Non-pigmented ciliary epithelial cell (primary cell): ENCODE data around the gene FPGS.
"Not testable (repeated sequence)": the region's sequence is repeated elsewhere in the genome, so short reads cannot be mapped to it uniquely, and the experiment has no call there.

Experiments
- DNase-seq: peaks from one replicate; pipeline ENCODE4 v3.0.0-alpha.2; 2010; ENCODE audit warnings: low read depth

The FPGS gene, protein sequence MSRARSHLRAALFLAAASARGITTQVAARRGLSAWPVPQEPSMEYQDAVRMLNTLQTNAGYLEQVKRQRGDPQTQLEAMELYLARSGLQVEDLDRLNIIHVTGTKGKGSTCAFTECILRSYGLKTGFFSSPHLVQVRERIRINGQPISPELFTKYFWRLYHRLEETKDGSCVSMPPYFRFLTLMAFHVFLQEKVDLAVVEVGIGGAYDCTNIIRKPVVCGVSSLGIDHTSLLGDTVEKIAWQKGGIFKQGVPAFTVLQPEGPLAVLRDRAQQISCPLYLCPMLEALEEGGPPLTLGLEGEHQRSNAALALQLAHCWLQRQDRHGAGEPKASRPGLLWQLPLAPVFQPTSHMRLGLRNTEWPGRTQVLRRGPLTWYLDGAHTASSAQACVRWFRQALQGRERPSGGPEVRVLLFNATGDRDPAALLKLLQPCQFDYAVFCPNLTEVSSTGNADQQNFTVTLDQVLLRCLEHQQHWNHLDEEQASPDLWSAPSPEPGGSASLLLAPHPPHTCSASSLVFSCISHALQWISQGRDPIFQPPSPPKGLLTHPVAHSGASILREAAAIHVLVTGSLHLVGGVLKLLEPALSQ

DNA sequence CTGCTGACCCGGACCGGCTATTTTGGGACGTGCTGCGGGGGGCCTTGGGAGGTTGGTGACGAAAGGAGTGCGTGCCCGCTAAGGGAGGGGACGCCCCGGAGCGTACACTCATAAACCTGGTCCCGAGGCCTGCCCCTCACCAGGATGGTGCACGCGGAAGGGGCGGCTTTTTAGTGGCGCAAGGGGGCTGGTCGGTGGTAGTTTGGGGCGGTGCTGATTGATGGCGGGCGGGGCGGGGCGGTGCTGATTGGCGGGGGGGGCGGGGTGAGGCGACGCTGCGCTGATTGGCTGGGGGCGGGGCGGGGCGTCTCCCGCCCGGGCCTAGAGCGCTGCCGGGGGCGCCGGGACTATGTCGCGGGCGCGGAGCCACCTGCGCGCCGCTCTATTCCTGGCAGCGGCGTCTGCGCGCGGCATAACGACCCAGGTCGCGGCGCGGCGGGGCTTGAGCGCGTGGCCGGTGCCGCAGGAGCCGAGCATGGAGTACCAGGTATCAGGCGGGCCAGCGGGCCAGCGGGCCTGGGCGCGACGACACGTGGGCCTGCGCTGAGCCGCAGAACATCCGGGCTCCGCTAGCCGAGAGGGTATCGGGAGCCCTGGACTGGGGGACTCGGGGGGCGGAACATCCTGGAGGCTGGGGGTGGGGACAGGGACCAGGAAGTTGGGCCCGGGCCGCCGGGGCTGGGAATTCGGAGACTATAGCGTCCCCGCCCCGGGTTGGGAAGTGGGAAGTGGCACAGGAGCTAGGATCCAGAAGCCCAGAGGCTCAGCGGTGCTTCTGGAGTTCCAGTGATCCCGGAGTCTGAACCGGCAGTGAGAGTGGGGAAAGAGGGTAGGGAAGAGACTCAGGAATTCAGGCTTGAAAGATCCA lies at the start of gene FPGS:
Gene FPGS, plus strand, starts transcription at position 307 of the 868 bp plus-strand sequence. Its CDS starts 43 bp downstream, at position 350.
- no peak for DNase-seq

DNA sequence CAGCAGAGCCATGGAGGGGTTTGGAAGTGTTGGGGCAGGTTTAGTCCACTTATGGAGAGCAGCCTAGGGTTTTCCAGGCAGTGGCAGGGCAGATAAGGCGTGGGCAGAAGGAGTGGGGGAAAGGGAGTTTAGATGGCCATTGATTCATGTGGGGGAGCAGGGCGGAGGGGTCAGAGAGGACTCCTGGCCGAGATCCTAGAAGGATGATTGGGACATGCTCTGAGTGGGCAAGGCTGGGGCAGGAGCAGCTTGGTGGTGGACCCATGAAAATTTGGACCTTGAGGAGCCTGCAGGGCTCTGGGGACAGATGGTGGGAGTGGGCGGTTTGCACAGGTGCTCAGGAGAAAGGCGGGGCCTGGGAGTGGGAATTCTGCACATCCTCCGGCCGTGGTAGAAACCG lies 49.5 kb upstream of the FPGS start:
- DNase-seq = no peak

DNA sequence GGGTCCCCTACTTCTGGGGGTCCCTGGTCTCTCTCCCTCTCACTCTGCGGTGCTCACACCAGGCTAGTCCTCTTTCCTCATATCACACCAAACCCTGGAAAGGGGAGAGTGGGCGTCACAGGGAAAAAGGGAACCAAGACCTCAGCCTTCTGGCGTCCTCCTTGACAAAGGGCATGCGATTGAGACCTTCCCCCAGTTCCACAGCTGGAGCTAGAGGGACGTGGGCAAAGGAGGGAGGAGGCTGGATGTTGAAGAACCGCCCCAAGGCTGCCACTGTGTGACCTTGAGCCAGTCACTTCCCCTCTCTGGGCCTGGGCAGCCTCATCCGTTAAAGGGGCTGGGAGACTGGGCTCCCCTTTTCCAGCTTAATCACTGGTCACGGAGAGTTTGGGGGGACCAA lies 49.1 kb upstream of the FPGS start:
- no peak for DNase-seq

DNA sequence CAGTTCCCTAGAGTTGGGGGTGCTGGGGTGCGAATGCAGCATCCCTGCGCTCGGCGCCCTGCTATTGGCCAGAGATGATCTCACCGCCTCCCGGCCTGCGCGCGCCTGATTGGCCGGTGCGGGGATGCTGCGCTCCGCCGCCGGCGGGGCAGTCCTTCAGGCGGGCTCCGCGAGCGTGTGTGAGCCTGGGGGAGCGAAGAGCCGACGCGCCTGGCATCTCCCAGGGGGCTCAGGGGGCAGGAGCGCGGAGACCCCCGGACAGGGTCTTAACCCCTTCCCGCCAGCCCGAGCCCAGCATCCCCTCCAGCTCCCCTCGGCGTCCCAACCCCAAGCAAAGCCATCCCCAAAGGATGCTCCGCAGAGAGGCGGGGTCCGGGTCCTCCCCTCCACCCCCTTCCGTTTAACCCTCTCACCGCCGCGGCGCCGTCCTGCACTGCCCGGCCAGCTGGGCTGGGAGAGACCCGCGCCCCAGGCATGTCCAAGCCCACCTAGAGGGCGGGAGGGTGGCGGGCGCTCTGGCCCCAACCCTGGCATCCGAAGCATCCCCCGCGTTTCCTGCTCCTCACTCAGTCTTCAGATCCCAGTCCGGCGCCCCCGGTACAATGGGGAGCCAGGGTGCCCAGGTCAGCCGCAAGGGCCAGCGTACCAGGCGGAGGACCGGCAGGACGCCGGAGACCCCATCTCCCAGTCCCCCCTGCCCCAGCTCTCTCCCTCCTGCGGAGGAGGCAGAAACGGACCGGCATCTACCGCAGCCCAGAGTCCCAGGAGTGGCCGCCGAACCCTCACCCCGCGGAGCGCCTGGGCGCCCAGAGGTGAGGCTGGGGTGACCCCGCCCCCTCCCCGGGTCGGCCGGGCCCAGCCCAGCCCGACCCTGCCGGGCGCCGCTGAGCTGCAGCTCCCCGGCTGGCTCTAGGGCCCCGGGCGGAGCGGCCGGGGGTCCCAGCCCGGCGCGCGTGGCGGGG lies 48.3 kb upstream of the FPGS start:
- no peak for DNase-seq

DNA sequence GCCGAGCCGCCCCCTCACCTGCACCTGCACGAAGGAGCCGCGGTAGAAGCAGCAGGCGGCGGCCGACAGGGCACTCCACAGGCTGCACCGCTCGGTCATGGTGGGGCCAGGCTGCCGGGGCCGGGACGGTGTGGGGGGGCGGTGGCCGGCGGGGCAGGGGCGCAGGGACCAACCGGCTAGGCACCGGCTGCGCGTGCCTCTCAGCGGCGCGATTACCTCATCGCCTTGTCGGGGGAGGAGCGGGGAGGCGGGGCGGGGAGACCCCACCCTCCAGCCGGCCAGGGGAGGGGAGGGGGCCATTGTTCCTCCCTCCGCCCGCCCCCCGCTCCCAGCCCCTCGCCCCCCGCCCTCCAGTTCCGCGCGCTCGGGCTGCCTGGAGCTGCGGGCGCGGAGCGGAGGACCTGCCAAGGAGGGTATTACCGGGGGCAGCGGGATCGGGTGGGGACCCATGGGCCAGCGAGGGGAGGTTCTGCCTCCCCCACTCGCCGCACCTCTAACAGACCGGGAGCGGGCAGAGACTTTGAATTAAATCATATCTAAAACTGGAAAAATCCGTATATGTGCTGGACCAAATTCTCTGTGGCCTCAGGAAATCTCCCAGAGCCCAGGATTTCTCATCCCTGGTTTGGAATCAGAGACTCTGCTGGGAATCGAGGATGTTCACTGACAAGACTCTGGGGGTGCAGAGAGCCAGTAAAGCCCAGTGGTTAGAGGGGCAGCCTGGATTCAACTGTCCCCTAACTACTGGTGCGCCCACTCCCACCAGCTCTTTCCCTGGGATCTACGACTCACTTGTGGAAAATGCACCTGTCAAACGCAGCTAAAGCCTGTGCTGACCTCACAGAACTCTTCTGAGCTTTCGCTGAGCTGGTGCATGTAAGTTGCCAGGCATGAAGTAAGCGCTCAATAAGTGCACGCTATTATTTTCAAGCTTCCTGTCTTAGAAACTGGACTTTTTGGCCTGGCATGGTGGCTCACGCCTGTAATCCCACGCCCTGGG lies 47.3 kb upstream of the FPGS start:
- DNase-seq = no peak

DNA sequence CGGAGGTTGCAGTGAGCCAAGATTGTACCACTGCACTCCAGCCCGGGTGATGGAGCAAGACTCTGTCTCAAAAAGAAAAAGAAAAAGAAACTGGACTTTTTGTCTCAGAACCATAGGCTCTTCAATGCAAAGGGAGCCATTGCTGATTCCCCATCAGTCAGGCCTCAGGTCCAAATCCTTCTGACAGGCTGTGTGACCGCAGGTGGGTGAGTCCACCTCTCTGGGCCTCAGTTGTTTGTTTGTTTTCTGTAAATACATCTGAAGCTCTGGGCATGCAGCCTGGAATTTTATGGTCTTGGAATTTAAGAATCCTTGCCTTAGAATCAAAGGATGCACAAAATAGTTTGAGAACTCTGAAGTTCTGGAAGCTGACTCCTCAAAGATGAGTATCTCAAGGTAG lies 46.4 kb upstream of the FPGS start:
- DNase-seq = no peak

DNA sequence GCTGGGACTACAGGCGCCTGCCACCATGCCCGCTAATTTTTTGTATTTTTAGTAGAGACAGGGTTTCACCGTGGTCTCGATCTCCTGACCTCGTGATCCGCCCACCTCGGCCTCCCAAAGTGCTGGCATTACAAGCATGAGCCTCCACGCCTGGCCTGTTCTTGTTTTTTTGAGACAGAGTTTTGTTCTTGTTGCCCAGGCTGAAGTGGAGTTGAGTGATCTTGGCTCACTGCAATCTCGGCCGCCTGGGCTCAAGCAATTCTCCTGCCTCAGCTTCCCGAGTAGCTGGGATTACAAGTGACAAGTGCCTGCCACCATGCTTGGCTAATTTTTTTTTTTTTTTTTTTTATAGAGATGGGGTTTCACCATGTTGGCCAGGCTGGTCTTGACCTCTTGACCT lies 45.9 kb upstream of the FPGS start:
- DNase-seq = not testable (repeated sequence)

DNA sequence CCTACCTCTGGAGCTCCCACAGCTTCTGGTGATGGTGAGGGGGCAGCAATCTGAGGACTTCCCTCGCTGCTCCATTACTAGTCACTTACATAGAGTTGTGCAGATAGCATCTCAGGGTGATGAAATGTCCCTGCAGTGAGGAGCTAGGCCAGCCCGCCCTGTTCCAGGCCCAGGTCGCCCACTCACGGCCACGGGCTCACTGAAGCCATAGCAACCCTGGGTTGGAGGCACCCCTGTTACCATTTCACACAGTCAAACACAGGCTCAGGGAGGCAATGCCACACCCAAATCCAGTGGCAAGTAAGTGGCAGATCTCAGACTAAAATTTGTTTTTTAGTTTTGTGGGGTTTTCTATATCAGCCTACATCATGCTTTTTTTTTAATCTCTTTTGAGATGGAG lies 43.8 kb upstream of the FPGS start:
- DNase-seq = no peak

DNA sequence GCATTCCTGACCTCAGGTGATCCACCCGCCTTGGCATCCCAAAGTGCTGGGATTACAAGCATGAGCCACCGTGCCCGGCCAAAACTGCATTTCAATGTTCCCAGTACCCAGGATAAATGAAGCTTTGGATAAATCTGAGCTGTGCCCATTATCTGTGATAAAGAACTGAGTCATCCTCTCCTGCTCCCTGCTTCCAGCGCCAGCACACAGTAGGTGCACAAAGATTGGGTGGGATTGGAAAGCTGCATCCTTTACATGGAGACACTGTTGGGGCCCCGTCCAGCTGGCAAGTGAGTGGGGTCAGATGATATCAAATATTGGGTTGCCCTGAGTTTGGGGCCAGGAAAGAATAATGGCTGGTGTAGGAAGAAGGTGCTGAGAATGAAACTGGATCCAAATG lies 41.6 kb upstream of the FPGS start:
- no peak for DNase-seq

DNA sequence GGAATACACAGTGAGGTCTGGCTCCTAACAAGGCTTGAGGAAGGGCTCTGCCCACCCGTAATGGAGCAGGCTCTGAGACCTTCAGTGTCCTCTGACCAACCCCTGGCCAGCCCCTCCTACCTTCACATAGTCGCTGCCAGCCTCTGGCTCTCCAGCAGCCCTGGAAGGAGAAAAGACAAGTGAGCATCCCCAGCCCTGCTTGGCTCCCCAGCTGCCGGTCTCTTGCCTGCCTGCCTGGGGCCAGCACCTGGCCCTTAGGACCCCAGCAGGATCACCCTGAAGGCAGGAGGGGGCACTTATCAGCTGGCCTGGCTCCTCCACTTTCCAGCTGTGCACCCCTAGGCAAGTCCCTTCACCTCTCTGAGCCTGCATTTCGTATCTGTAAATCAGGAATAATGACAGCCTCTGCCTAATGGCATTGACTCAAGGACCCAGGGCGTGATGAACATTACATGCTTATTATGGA lies 41.2 kb upstream of the FPGS start:
- DNase-seq = no peak

DNA sequence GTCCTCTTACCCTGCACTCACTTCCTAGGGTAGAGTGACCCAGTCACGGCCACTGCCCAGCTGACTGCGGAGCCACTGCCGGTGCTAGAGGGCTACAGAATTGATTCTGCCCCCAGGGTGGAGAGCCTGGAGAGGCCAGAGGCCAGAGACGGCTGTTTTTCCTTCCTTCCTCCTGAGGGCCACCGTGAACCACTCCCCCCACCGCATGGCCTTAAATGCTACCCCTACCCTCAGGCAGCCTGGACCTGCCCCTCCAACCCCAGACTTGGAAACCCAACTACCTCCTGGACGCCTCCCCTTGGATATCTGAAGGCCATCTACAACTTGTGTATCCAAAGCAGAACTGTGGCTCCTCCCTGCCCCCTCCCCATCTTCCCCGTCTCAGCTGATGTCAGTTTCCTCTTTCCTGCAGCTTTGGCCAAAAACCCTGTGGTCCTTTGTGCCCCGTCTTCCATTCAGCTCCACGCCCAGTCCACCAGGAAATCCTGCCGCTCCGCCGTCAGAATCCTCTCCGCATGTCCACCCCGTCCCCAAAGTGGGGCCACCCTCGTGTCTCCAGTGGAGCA lies 40.5 kb upstream of the FPGS start:
- no peak for DNase-seq

DNA sequence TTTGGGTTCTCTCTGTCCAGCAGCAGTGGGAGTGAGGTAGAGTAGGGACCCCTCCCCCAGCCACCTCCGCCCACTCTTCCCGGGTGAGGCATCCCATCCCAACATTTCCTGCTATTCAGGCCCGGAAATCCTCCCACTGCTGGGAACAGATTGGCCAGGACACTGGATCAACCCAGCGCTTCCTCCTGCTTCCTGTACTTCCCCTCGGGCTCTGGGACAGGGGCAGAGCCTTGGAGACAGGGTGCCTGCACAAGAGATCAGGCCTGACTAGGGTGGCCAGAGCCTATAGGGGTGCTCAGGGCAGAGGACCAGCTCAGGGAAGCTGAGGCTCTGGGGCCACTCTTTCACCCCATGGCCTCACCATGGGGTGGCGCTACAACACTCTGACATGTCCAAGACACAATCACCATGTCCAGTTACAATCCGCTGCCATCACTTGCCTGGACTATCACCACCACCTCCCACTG lies 38.7 kb upstream of the FPGS start:
- DNase-seq = no peak

DNA sequence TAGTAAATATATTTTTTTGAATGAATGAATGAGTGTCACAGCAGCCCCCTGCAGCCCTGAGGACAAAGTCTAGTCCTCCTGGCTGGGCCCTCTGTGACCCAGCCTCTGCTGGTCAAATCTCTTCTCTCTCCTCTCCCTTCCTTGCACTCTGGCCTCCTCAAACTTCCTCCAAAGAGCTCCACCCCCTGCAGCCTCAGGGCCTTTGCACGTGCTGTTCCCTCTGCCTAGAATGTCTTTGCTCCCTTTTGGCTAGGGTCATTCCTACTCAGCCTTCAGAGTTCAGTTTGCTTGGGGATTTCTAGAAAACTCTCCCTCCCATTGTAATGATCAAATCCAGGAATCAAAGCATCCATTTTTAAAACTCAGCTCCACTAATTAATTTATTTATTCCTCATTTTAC lies 37.3 kb upstream of the FPGS start:
- no peak for DNase-seq

DNA sequence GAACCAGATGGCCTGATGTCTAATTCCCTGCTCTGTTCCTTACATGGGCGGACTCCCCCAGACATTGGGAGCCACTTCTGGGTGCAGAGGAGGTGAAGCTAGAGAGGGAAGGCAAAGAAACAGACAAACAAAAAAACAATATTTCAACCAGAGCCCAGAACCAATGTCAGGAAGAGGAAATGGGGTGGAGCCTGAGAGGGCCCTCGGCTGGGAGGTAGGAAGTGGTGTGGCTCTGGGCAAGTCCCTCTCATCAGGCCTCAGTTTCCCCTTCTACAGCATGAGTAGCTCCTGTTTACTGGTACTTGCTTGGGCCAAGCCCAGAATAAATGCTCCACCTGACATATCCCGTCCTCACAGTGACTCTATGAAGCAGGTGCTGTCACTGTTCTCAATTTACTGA lies 35.3 kb upstream of the FPGS start:
- DNase-seq = no peak

DNA sequence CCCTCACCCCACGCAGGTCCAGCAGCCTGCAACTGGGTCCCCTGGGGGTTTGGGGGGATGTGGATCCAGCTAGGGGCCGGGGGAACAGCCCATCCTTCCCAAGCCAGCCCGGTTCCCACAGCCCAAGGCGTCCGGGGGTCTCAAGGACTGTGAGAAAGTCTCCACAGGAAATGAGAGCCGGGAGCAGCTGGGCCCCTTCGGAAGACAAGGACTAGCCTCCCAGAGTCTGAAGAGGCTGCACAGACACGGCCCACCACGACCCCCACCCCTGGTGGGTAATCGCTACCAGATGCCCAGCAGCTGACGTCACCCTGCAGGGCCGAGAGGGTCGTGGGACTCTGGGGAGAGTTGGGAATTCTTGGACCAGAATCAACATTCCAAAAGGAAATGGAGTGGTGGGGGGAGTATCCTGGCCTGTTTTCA lies 34.8 kb upstream of the FPGS start:
- no peak for DNase-seq

DNA sequence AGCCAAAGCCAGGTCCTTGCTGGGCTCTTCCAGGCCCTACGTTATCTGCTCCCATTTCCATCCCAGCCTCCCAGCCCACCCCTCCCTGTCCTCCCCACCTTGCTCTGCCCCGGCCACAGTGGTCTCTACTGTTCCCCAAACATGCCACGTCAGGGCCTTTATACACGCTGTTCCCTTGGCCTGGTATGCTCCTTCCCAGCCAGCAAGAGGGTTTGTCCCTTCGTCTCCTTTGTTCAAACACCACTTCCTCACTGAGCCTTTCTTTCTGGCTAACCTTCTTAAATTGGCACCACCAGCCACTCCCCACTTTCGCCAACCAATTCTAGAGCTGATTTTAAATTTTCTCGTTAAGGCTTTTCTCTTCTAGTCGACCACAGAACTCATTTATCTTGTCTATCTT lies 34.0 kb upstream of the FPGS start:
- no peak for DNase-seq

DNA sequence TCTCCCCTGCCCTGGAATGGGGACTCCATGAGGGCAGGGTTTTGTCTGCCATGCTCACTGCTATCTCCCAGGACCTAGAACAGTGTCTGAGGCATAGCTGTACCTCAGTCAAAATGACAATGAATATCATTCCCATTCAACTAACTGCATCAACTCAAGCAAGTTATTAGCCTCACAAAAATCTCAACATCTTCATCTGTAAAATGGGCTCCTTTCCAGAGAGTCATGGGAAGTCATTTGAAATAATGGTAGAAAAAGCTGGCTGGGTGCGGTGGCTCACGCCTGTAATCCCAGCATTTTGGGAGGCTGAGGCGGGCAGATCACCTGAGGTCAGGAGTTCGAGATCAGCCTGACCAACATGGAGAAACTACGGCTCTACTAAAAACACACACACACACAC lies 33.6 kb upstream of the FPGS start:
- DNase-seq = no peak

DNA sequence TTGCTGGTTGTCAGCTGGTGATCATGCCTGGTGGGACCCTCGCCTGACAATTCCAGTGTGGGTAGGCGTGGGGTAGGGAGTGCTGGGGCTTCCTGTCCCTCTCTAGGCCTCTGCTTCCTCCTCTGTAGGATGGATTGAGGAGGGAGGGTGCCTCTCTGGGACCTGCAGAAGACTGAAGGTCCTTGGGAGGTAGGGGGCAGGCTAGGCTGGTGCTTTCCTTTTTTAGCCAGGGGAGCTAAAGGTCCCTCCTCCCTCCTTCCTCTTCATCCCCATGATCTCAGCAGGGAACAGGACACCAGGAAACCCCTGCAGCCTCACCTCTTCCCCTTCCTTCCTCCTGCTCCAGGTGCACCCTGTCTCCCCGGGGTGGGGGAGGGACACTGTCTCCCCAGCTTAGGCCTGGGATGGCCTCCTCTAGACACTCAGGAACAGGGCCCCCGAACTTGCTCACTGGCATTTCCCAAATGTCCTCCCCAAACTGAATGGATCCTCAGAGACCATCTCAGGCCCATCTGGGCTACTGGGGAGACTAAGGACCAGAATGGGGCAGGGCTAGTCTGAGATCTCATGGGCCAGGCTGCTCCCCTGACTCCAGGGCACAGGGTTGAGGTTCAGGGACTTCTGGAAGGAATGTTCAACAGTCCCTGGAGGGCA lies 32.6 kb upstream of the FPGS start:
- DNase-seq = no peak

DNA sequence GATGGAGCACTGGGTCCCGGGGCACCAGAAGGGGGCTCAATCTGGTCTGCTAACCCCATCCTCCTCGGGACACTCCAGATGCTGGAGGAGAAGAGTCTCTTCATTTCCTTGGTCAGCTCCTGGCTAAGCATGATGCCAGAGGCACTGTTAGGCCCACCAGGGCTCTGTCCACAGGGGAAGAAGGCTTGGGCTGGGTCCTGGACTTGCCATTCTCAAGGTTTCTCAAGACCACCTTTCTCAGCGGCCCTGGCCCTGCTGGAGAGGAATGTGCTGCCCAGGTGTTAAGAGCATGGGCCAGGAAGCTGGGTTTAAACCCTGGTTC lies 32.1 kb upstream of the FPGS start:
- DNase-seq = no peak
